ENCODE results near the gene TEX48. TPM values are rescaled to one million over a fixed set of nuclear protein-coding genes. Genes with fewer than 3 reads are reported as not detected.

The TEX48 gene
- polyA plus RNA-seq, 1 donor from 2014 or later: not detected

GRCh38 chr9:114634387-114634786 is 47.6 kb downstream of the TEX48 start:
- Histone ChIP-seq H3K27ac (ENCODE audit: low read length) (no peak overlapping the region), H3F3A (ENCODE audit: insufficient read depth, low read length, poor library complexity, severe bottlenecking) (no peaks in the 10 kb centered on the region), H2AFZ (ENCODE audit: low read depth, low read length) (no peak overlapping the region), H4K20me1 (ENCODE audit: insufficient read depth) (no peaks in the 10 kb centered on the region), H3K9me3 (ENCODE audit: low read length) (no peaks in the 10 kb centered on the region), H3K27me3 (ENCODE audit: insufficient read depth, low read depth, low read length) (no peaks in the 10 kb centered on the region), H3K9me2 (ENCODE audit: insufficient read depth, low read length) (no peaks in the 10 kb centered on the region), H3K4me3 (ENCODE audit: low read length) (no peak overlapping the region), H3K79me2 (replicated peaks; ENCODE audit: insufficient read depth, low read length) (no peaks in the 10 kb centered on the region), H3K9ac (ENCODE audit: low read length) (no peak overlapping the region), H3K36me3 (ENCODE audit: insufficient read depth, low read length) (no peaks in the 10 kb centered on the region), H3K4me2 (ENCODE audit: low read length) (no peak overlapping the region)
- TF ChIP-seq SMC3 (conservative IDR thresholded peaks at IDR 0.05; ENCODE audit: poor library complexity): no peak
- TF ChIP-seq MXI1 (conservative IDR thresholded peaks at IDR 0.05; ENCODE audit: poor library complexity, severe bottlenecking): no peak
- no peak for TF ChIP-seq EZH2 (IDR thresholded peaks at IDR 0.05; ENCODE audit: borderline replicate concordance, insufficient read depth, low read length, poor library complexity, severe bottlenecking)
- TF ChIP-seq POLR2AphosphoS5 (IDR thresholded peaks at IDR 0.05): no peak
- TF ChIP-seq TAF1 (IDR thresholded peaks at IDR 0.05; ENCODE audit: low read depth): no peak
- no peak for TF ChIP-seq REST (IDR thresholded peaks at IDR 0.05; ENCODE audit: borderline replicate concordance)
- TF ChIP-seq EP300 (conservative IDR thresholded peaks at IDR 0.05; ENCODE audit: poor library complexity, severe bottlenecking): no peak
- no peak for TF ChIP-seq CTCF (IDR thresholded peaks at IDR 0.05; ENCODE audit: poor library complexity, severe bottlenecking)
- TF ChIP-seq RAD21 (conservative IDR thresholded peaks at IDR 0.05): no peak

- no peak overlapping the region for H2AFZ ChIP-seq (ENCODE audit: low read depth, low read length)
- H3K9me3 ChIP-seq (ENCODE audit: low read length): no peaks in the 10 kb centered on the region
- no peak overlapping the region for H3K27ac ChIP-seq (ENCODE audit: low read length)
- no peaks in the 10 kb centered on the region for H3K79me2 ChIP-seq (replicated peaks; ENCODE audit: insufficient read depth, low read length)
- H3K4me2 ChIP-seq (ENCODE audit: low read length): no peak overlapping the region
- no peaks in the 10 kb centered on the region for H4K20me1 ChIP-seq (ENCODE audit: insufficient read depth)
- no peaks in the 10 kb centered on the region for H3K36me3 ChIP-seq (ENCODE audit: insufficient read depth, low read length)
- H3K9ac ChIP-seq (ENCODE audit: low read length): no peak overlapping the region
- no peaks in the 10 kb centered on the region for H3F3A ChIP-seq (ENCODE audit: insufficient read depth, low read length, poor library complexity, severe bottlenecking)
- H3K27me3 ChIP-seq (ENCODE audit: insufficient read depth, low read depth, low read length): no peaks in the 10 kb centered on the region
- H3K9me2 ChIP-seq (ENCODE audit: insufficient read depth, low read length): no peaks in the 10 kb centered on the region
- H3K4me3 ChIP-seq (ENCODE audit: low read length): no peak overlapping the region
- TF ChIP-seq REST (IDR thresholded peaks at IDR 0.05; ENCODE audit: borderline replicate concordance) (no peak), EZH2 (IDR thresholded peaks at IDR 0.05; ENCODE audit: borderline replicate concordance, insufficient read depth, low read length, poor library complexity, severe bottlenecking) (no peak), RAD21 (conservative IDR thresholded peaks at IDR 0.05) (no peak)
Measured at GRCh38 chr9:114633438-114634089, 48.4 kb downstream of the TEX48 start.
